ENCODE measurements around the gene NTF4.

Gene NTF4

GRCh38 chr19:49064768-49065611 is at the start of gene NTF4:
TSS of gene NTF4 (minus strand) at chr19:49064818. CDS start at chr19:49061997, 2,821 bp downstream.
- peak within 1 kb of the TSS in 1 of 2 donors; percentile 15 for H3K4me3 ChIP-seq (replicated peaks in 1 of 2; ENCODE audit: low read depth in 2 of 2, low read length in 2 of 2)
- TF ChIP-seq CTCF (IDR thresholded peaks at IDR 0.05; ENCODE audit: low read depth, low read length) = no peak

GRCh38 chr19:49113762-49114629 is 49.4 kb upstream of the NTF4 start, which contains the start of gene LIN7B:
TSS of gene LIN7B (plus strand) at chr19:49114370. CDS start at chr19:49114405, 35 bp downstream.
- DNase-seq (ENCODE audit: low read depth in 2 of 2) = peak; percentile 51 to 72
- TF ChIP-seq CTCF (IDR thresholded peaks at IDR 0.05; ENCODE audit: low read depth, low read length) = no peak
- H3K4me3 ChIP-seq (replicated peaks in 1 of 2; ENCODE audit: low read depth in 2 of 2, low read length in 2 of 2) = peak within 1 kb of the TSS; percentile 73 to 75

More at GRCh38 chr19:49064768-49065611, at the start of gene NTF4:
- DNase-seq (ENCODE audit: low read depth in 2 of 2) = peak in 1 of 2 donors; percentile 28

GRCh38 chr19:49111218-49111998 is 46.8 kb upstream of the NTF4 start:
- DNase-seq (ENCODE audit: low read depth in 2 of 2) = no peak
- no peak for TF ChIP-seq CTCF (IDR thresholded peaks at IDR 0.05; ENCODE audit: low read depth, low read length)
- H3K4me3 ChIP-seq (replicated peaks in 1 of 2; ENCODE audit: low read depth in 2 of 2, low read length in 2 of 2) = no peak overlapping the region

- DNase-seq (ENCODE audit: low read depth in 2 of 2) = peak; percentile 51 to 59
- H3K4me3 ChIP-seq (replicated peaks in 1 of 2; ENCODE audit: low read depth in 2 of 2, low read length in 2 of 2) = no peak overlapping the region
Measured at GRCh38 chr19:49110567-49110966, 45.9 kb upstream of the NTF4 start.

GRCh38 chr19:49109569-49110233 is 45.1 kb upstream of the NTF4 start:
- DNase-seq (ENCODE audit: low read depth in 2 of 2) = no peak
- no peak for TF ChIP-seq CTCF (IDR thresholded peaks at IDR 0.05; ENCODE audit: low read depth, low read length)
- H3K4me3 ChIP-seq (replicated peaks in 1 of 2; ENCODE audit: low read depth in 2 of 2, low read length in 2 of 2) = no peak overlapping the region

More at GRCh38 chr19:49110567-49110966, 45.9 kb upstream of the NTF4 start:
- no peak for TF ChIP-seq CTCF (IDR thresholded peaks at IDR 0.05; ENCODE audit: low read depth, low read length)

Data from cardiac fibroblast (primary cell).